SH-SY5Y (cell line): Measurements from ENCODE around the gene WNT3A.

ENCODE experiments used
- GATA2 ChIP-seq: IDR thresholded peaks from 2 replicates; pipeline ENCODE4 v1.6.1; 2011; ENCODE audit warnings: mild to moderate bottlenecking, low read depth, low read length
- GATA3 ChIP-seq: IDR thresholded peaks from 2 replicates; pipeline ENCODE4 v1.6.1; 2011; ENCODE audit warnings: low read depth, mild to moderate bottlenecking, low read length, moderate library complexity

Gene WNT3A

GRCh38 chr1:228088586-228089498 is 82.0 kb downstream of the WNT3A start:
- TF ChIP-seq GATA3 (no peak), GATA2 (no peak)

- no peak for TF ChIP-seq GATA2
- TF ChIP-seq GATA3, result no peak
These were observed 83.0 kb downstream of the WNT3A start for GRCh38 chr1:228089519-228090380.

- TF ChIP-seq GATA3 (no peak), GATA2 (no peak)
These were observed 83.8 kb downstream of the WNT3A start for GRCh38 chr1:228090613-228091081.

- TF ChIP-seq GATA2 (no peak), GATA3 (no peak)
These were observed 84.3 kb downstream of the WNT3A start for GRCh38 chr1:228091084-228091483.

- no peak for TF ChIP-seq GATA2
- no peak for TF ChIP-seq GATA3
These were observed 85.7 kb downstream of the WNT3A start for GRCh38 chr1:228092342-228093049.

- TF ChIP-seq GATA2, result no peak
- TF ChIP-seq GATA3, result no peak
These were observed 86.5 kb downstream of the WNT3A start for GRCh38 chr1:228093050-228093906.

GRCh38 chr1:228094432-228095016 is 87.7 kb downstream of the WNT3A start:
- no peak for TF ChIP-seq GATA3
- no peak for TF ChIP-seq GATA2

GRCh38 chr1:228095161-228095560 is 88.4 kb downstream of the WNT3A start:
- TF ChIP-seq GATA3, result no peak
- TF ChIP-seq GATA2, result no peak

GRCh38 chr1:228095938-228096337 is 89.1 kb downstream of the WNT3A start:
- TF ChIP-seq GATA3 (no peak), GATA2 (no peak)

- TF ChIP-seq GATA2 (no peak), GATA3 (no peak)
These were observed 89.9 kb downstream of the WNT3A start for GRCh38 chr1:228096416-228097332.

GRCh38 chr1:228097333-228098081 is 90.7 kb downstream of the WNT3A start:
- TF ChIP-seq GATA3 (no peak), GATA2 (no peak)
